ENCODE results near the gene MYH4.

Gene MYH4

GRCh38 chr17:10429421-10430045, 39.8 kb downstream of the MYH4 start:
- peak; percentile 50 for DNase-seq (ENCODE audit: low read depth)
- H3K4me3 ChIP-seq (ENCODE audit: control insufficient read depth, low read depth, low read length), result no peak overlapping the region

DNA sequence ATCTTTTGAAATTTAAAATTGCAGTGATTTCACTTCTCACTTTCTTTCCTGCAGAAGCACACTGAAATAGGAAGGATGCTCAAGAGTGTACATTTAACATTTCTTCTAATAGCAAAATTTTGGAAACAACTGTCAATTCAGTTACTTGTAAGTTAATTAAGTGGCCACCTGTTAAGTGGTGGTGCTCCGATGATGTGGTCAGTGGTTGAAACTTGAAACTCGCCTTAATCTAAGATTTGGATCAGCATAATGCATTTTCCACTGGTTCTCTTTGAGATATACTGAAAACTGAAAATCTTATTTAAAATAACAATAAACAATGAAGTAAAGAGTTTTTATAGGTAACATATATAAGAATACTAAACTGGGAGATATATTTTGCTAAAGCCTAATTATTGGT, 40.6 kb downstream of the MYH4 start:
- TF ChIP-seq, protein P1, sequence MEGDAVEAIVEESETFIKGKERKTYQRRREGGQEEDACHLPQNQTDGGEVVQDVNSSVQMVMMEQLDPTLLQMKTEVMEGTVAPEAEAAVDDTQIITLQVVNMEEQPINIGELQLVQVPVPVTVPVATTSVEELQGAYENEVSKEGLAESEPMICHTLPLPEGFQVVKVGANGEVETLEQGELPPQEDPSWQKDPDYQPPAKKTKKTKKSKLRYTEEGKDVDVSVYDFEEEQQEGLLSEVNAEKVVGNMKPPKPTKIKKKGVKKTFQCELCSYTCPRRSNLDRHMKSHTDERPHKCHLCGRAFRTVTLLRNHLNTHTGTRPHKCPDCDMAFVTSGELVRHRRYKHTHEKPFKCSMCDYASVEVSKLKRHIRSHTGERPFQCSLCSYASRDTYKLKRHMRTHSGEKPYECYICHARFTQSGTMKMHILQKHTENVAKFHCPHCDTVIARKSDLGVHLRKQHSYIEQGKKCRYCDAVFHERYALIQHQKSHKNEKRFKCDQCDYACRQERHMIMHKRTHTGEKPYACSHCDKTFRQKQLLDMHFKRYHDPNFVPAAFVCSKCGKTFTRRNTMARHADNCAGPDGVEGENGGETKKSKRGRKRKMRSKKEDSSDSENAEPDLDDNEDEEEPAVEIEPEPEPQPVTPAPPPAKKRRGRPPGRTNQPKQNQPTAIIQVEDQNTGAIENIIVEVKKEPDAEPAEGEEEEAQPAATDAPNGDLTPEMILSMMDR (conservative IDR thresholded peaks at IDR 0.05; ENCODE audit: control insufficient read depth, insufficient read depth, low read depth, low read length), result no peak
- H3K4me3 ChIP-seq (ENCODE audit: control insufficient read depth, low read depth, low read length), result no peak overlapping the region
- no peak for DNase-seq (ENCODE audit: low read depth)

More at GRCh38 chr17:10429421-10430045, 39.8 kb downstream of the MYH4 start:
- TF ChIP-seq, protein P1 (conservative IDR thresholded peaks at IDR 0.05; ENCODE audit: control insufficient read depth, insufficient read depth, low read depth, low read length), result no peak

GRCh38 chr17:10421900-10422542, 47.3 kb downstream of the MYH4 start, which contains the start of gene MYH8:
TSS of gene MYH8 (minus strand) at chr17:10421950. CDS start at chr17:10420227, 1,723 bp downstream.
- TF ChIP-seq, protein P1 (conservative IDR thresholded peaks at IDR 0.05; ENCODE audit: control insufficient read depth, insufficient read depth, low read depth, low read length), result no peak
- no peak within 1 kb of the TSS for H3K4me3 ChIP-seq (ENCODE audit: control insufficient read depth, low read depth, low read length)
- no peak for DNase-seq (ENCODE audit: low read depth)

GRCh38 chr17:10421211-10421610, 48.1 kb downstream of the MYH4 start:
- TF ChIP-seq, protein P1 (conservative IDR thresholded peaks at IDR 0.05; ENCODE audit: control insufficient read depth, insufficient read depth, low read depth, low read length), result no peak
- H3K4me3 ChIP-seq (ENCODE audit: control insufficient read depth, low read depth, low read length), result no peak overlapping the region
- DNase-seq (ENCODE audit: low read depth), result no peak

DNA sequence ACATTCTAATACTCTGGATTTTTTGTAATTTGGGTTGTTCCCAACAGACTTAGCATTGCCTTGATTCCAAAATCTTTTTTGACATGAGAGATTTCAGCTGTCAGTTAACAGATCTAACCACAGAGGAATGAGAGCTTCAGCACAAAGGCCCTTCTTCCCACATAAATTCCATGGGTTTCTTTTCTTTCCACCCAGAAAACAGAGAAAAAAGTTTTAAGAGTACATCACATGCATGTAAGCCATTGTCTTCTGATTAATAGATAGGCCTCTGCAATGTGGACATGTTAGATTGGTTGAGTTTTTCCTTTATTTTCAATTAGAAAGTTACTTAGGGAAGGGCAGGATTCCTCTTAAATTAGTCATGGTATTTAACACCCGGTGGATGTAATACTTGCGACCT, 48.5 kb downstream of the MYH4 start:
- DNase-seq (ENCODE audit: low read depth), result no peak
- TF ChIP-seq, protein P1 (conservative IDR thresholded peaks at IDR 0.05; ENCODE audit: control insufficient read depth, insufficient read depth, low read depth, low read length), result no peak
- H3K4me3 ChIP-seq (ENCODE audit: control insufficient read depth, low read depth, low read length), result no peak overlapping the region

- DNase-seq (ENCODE audit: low read depth), result no peak
- TF ChIP-seq, protein P1 (conservative IDR thresholded peaks at IDR 0.05; ENCODE audit: control insufficient read depth, insufficient read depth, low read depth, low read length), result no peak
- no peak overlapping the region for H3K4me3 ChIP-seq (ENCODE audit: control insufficient read depth, low read depth, low read length)
Measured at GRCh38 chr17:10417431-10417830, 51.9 kb downstream of the MYH4 start.

Data from fibroblast of mammary gland (primary cell).